HepG2 (cell line): ENCODE results near the gene ZFR2. TPM values are rescaled to one million over a fixed set of nuclear protein-coding genes. Genes with fewer than 3 reads are reported as not detected.
"Not testable (repeated sequence)": the region's sequence is repeated elsewhere in the genome, so short reads cannot be mapped to it uniquely, and the experiment has no call there.

Experiments used
- ATAC-seq: fragments of 200-7000 bp; cut with Tn5 transposase; 3 replicates; pipeline ENCODE4 v1.9.1; 2020; ENCODE audit warnings: mild to moderate bottlenecking, moderate library complexity
- BruUV-seq: library from RNA; stranded (reverse); fragments of 400-500 nt; replicated peaks from 2 replicates; lab custom pipeline; 2021; lab: Mats Ljungman, UMichigan
- CTCF ChIA-PET: fragments of 300-600 bp; formaldehyde crosslinking; extraction: SDS; loops from one replicate; lab custom pipeline; 2021; ENCODE audit warnings: low total read pairs, inconsistent platforms, low intra/inter-chr PET ratio; lab: Yijun Ruan, JAX
- POLR2A ChIA-PET: fragments of 350-600 bp; sonication (Branson Sonifier 250); formaldehyde crosslinking; loops from one replicate; lab custom pipeline; 2020; ENCODE audit warnings: antibody characterized with exemption, inconsistent platforms; lab: Yijun Ruan, JAX
- DNase-seq: peaks from one replicate; pipeline ENCODE4 v3.0.0-alpha.2; 2015; ENCODE audit warnings: low spot score
- FAIRE-seq: peaks from 3 replicates; lab custom pipeline; 2011; peaks lifted over from hg19 to GRCh38; lab: Jason Lieb, UNC
- H2AFZ ChIP-seq: one replicate; pipeline ENCODE4 v1.6.1; 2011; ENCODE audit warnings: low read length, inconsistent platforms
- H3K27ac ChIP-seq: fragments of 300-600 bp; 3 replicates; pipeline ENCODE4 v1.8.0; 2011; ENCODE audit warnings: mixed run types, mild to moderate bottlenecking, mixed read lengths, low read length, inconsistent platforms; ENCODE audit not compliant: insufficient read depth; ENCODE audit errors: extremely low read length
- H3K27me3 ChIP-seq, 2 experiments: fragments of 200-600 bp in 1 of 2; 2 replicates in 1 of 2; 3 replicates in 1 of 2; pipeline versions ENCODE4 v1.6.0 to v1.8.0; 2011; ENCODE audit warnings: low read length in 2 of 2, mild to moderate bottlenecking in 2 of 2, moderate library complexity in 2 of 2, inconsistent platforms in 1 of 2; ENCODE audit not compliant: insufficient read depth in 2 of 2, control insufficient read depth in 1 of 2
- H3K36me3 ChIP-seq, 2 experiments: fragments of 200-600 bp in 1 of 2; replicated peaks in 1 of 2; 2 replicates in 1 of 2; 3 replicates in 1 of 2; pipeline versions ENCODE4 v1.5.1 to v1.8.0; 2011; ENCODE audit warnings: low read length in 2 of 2, inconsistent platforms in 1 of 2; ENCODE audit not compliant: insufficient read depth in 2 of 2, control insufficient read depth in 1 of 2
- H3K4me1 ChIP-seq: 2 replicates; pipeline ENCODE4 v1.5.1; 2012; ENCODE audit warnings: low read length, inconsistent platforms; ENCODE audit not compliant: insufficient read depth
- H3K4me2 ChIP-seq: 2 replicates; pipeline ENCODE4 v1.6.0; 2011; ENCODE audit warnings: low read depth, low read length, inconsistent platforms
- H3K4me3 ChIP-seq, 3 experiments: fragments of 200-600 bp in 1 of 3; sonication (generic), shearing (Covaris generic) in 1 of 3; replicated peaks in 1 of 3; 2 replicates each; pipeline ENCODE4 v1.5.1; 2011 to 2016; ENCODE audit warnings: low read length in 3 of 3, inconsistent platforms in 2 of 3, low read depth in 2 of 3, mild to moderate bottlenecking in 2 of 3, control low read depth in 1 of 3, mixed read lengths in 1 of 3; ENCODE audit not compliant: insufficient read depth in 1 of 3
- H3K79me2 ChIP-seq: one replicate; pipeline ENCODE4 v1.6.1; 2011; ENCODE audit warnings: low read length, inconsistent platforms; ENCODE audit not compliant: insufficient read depth
- H3K9ac ChIP-seq: 2 replicates; pipeline ENCODE4 v1.6.0; 2011; ENCODE audit warnings: mild to moderate bottlenecking, low read depth, low read length, inconsistent platforms; ENCODE audit not compliant: insufficient read depth
- H3K9me3 ChIP-seq: 2 replicates; pipeline ENCODE4 v1.5.1; 2012; ENCODE audit warnings: mild to moderate bottlenecking, low read length
- H4K20me1 ChIP-seq: 2 replicates; pipeline ENCODE4 v1.6.0; 2011; ENCODE audit warnings: inconsistent platforms, mild to moderate bottlenecking, low read length, moderate library complexity; ENCODE audit not compliant: insufficient read depth
- AHR ChIP-seq: IDR thresholded peaks from 2 replicates; pipeline ENCODE4 v1.6.1; 2018; ENCODE audit warnings: missing genetic modification reagents, missing compliant biosample characterization
- ATF4 ChIP-seq, 2 experiments: fragments of 450-650 bp in 1 of 2; sonication (generic) in 1 of 2; formaldehyde crosslinking; IDR thresholded peaks; 2 replicates each; pipeline versions ENCODE4 v1.5.0 to v1.8.0; 2020 to 2022; ENCODE audit warnings: mild to moderate bottlenecking in 1 of 2, missing genetic modification reagents in 1 of 2
- CHCHD3 ChIP-seq: sonication (generic); formaldehyde crosslinking; IDR thresholded peaks from 2 replicates; pipeline ENCODE4 v1.8.0; 2022; ENCODE audit warnings: mild to moderate bottlenecking, missing genetic modification reagents, moderate library complexity
- DDIT3 ChIP-seq: sonication (generic); formaldehyde crosslinking; IDR thresholded peaks from 2 replicates; pipeline ENCODE4 v1.4.0; 2020; ENCODE audit warnings: mild to moderate bottlenecking, missing genetic modification reagents
- EZH2 ChIP-seq: conservative IDR thresholded peaks from 2 replicates; pipeline ENCODE4 v1.6.1; 2012; ENCODE audit warnings: mild to moderate bottlenecking, low read depth, low read length, moderate library complexity
- KLF13 ChIP-seq: sonication (generic); formaldehyde crosslinking; IDR thresholded peaks from 2 replicates; pipeline ENCODE4 v1.4.0; 2020; ENCODE audit warnings: mild to moderate bottlenecking, missing genetic modification reagents
- MBD4 ChIP-seq: IDR thresholded peaks from 2 replicates; pipeline ENCODE4 v1.6.1; 2012; ENCODE audit warnings: low read length, inconsistent platforms, borderline replicate concordance
- NFIB ChIP-seq: sonication (generic); formaldehyde crosslinking; IDR thresholded peaks from 2 replicates; pipeline ENCODE4 v1.9.0; 2021; ENCODE audit warnings: missing genetic modification reagents, mild to moderate bottlenecking, borderline replicate concordance
- SYNCRIP ChIP-seq: fragments of 200-400 bp; formaldehyde crosslinking; IDR thresholded peaks from 2 replicates; pipeline ENCODE4 v1.6.1; 2018; ENCODE audit warnings: mild to moderate bottlenecking, low read depth, low read length; ENCODE audit not compliant: insufficient read depth
- TBP ChIP-seq: sonication (generic); formaldehyde crosslinking; IDR thresholded peaks from 2 replicates; pipeline ENCODE4 v1.5.0; 2020; ENCODE audit warnings: missing genetic modification reagents
- ZBTB1 ChIP-seq: sonication (generic); formaldehyde crosslinking; IDR thresholded peaks from 2 replicates; pipeline ENCODE4 v1.4.0; 2020; ENCODE audit warnings: missing genetic modification reagents, borderline replicate concordance
- ZFP90 ChIP-seq: sonication (generic); formaldehyde crosslinking; IDR thresholded peaks from 2 replicates; pipeline ENCODE4 v1.8.0; 2022; ENCODE audit warnings: missing genetic modification reagents, mild to moderate bottlenecking, inconsistent platforms, borderline replicate concordance
- ZNF34 ChIP-seq: sonication (generic); formaldehyde crosslinking; IDR thresholded peaks from 2 replicates; pipeline ENCODE4 v1.4.0; 2020; ENCODE audit warnings: mild to moderate bottlenecking, missing genetic modification reagents, borderline replicate concordance
- ZNF468 ChIP-seq: sonication (generic); formaldehyde crosslinking; IDR thresholded peaks from 2 replicates; pipeline ENCODE4 v1.8.0; 2022; ENCODE audit warnings: mild to moderate bottlenecking, moderate library complexity, missing genetic modification reagents
- ZNF543 ChIP-seq: sonication (generic); formaldehyde crosslinking; IDR thresholded peaks from 2 replicates; pipeline ENCODE4 v1.4.0; 2020; ENCODE audit warnings: mild to moderate bottlenecking, missing genetic modification reagents
- ZNF547 ChIP-seq: sonication (generic); formaldehyde crosslinking; IDR thresholded peaks from 2 replicates; pipeline ENCODE4 v1.5.1; 2020; ENCODE audit warnings: mild to moderate bottlenecking, missing genetic modification reagents
- ZNF549 ChIP-seq: sonication (generic); formaldehyde crosslinking; IDR thresholded peaks from 2 replicates; pipeline ENCODE4 v1.5.0; 2020; ENCODE audit warnings: missing genetic modification reagents
- WGBS: methylation state at CpG from one replicate; pipeline ENCODE4 v1.1.6; 2017; ENCODE audit warnings: low lambda C conversion rate; 5-methylcytosine and 5-hydroxymethylcytosine counted together
- in situ Hi-C: cut with HindIII; loops from 2 replicates; pipeline ENCODE4 v1.10.0; 2017; ENCODE audit warnings: low pct_unique_long_range_greater_than_20kb; ENCODE audit not compliant: extremely low pct_ligation_motif_present
- intact Hi-C: fragments of 100-400 bp; cut with micrococcal nuclease; formaldehyde crosslinking; loops from one replicate; pipeline ENCODE4 v1.10.0; 2022; ENCODE audit not compliant: unreplicated experiment
- polyA plus RNA-seq, 8 experiments: library from polyadenylated mRNA; depleted of rRNA in 3 of 8; stranded (reverse) in 7 of 8; unstranded in 1 of 8; fragments of >200 nt; fragmentation: Illumina TruSeq in 4 of 8; extraction: Trizol in 4 of 8; gene quantifications; 2 replicates each; pipeline versions ENCODE4 v1.2.1 to v1.2.3, GENCODE V29; 2011 to 2016; ENCODE audit warnings: low read depth in 4 of 8, missing spikeins in 1 of 8, mixed read lengths in 1 of 8; ENCODE audit not compliant: insufficient read depth in 1 of 8
- total RNA-seq, 5 experiments: library from RNA; depleted of rRNA; stranded (reverse); fragments of >200 nt; fragmentation: Illumina TruSeq; extraction: Trizol; gene quantifications; 2 replicates each; pipeline ENCODE4 v1.2.3, GENCODE V29; 2016; ENCODE audit warnings: low read depth in 1 of 5

Gene ZFR2
- total and polyA plus RNA-seq, 2 of the 13 experiments (the other 11 are each of a cell fraction or from before 2014, with no cell fraction given) = 0.37 to 0.69 TPM

- H3K4me1 ChIP-seq, H3K27me3 ChIP-seq, H3K9me3 ChIP-seq, CTCF ChIA-PET, in situ Hi-C loops, H3K9ac ChIP-seq, H2AFZ ChIP-seq, DNase-seq, H3K4me3 ChIP-seq, FAIRE-seq, H4K20me1 ChIP-seq, H3K27ac ChIP-seq, POLR2A ChIA-PET, BruUV-seq, H3K4me2 ChIP-seq, ATAC-seq: not testable (repeated sequence)
- WGBS = 99% methylated on average over 5 of the region's 5 CpGs
- Histone ChIP-seq H3K36me3 (peaks cover 9 to 20% of the 10 kb centered on the region in 2 experiments; a peak in 2 of 5 replicates), H3K79me2 (peaks cover 11% of the 10 kb centered on the region)
- intact Hi-C loops = loop anchor here (10.0 kb wide), 1 partner anchor 61 kb away; the partner anchor contains the start of genes PIP5K1C and TJP3
Measured at GRCh38 chr19:3765757-3766156, 103.1 kb downstream of the ZFR2 start.

GRCh38 chr19:3765121-3765520 is 103.7 kb downstream of the ZFR2 start:
- ATAC-seq = no peak
- no TSS peak for BruUV-seq
- WGBS = 98% methylated on average over 12 of the region's 12 CpGs
- intact Hi-C loops = loop anchor here (10.0 kb wide), 1 partner anchor 60 kb away; the partner anchor contains the start of genes PIP5K1C and TJP3
- Histone ChIP-seq H2AFZ (no peak overlapping the region), H3K4me2 (no peak overlapping the region), H3K27me3 (no peaks in the 10 kb centered on the region; a peak in 1 of 5 replicates), H3K27ac (no peak overlapping the region), H3K9ac (no peak overlapping the region), H3K4me3 (no peak overlapping the region), H4K20me1 (no peaks in the 10 kb centered on the region), H3K36me3 (peaks cover 9 to 20% of the 10 kb centered on the region in 2 experiments; a peak in 2 of 5 replicates), H3K4me1 (peaks cover 15% of the 10 kb centered on the region), H3K9me3 (no peaks in the 10 kb centered on the region), H3K79me2 (peaks cover 12% of the 10 kb centered on the region)
- ChIA-PET CTCF (no interaction called here), POLR2A (no interaction called here)
- FAIRE-seq = no peak
- no peak for TF ChIP-seq DDIT3 (CRISPR knock-in tag)
- no peak for TF ChIP-seq AHR
- TF ChIP-seq MBD4 = no peak
- TF ChIP-seq ATF4 (CRISPR knock-in tag; IDR thresholded peaks at IDR 0.05) = no peak
- TF ChIP-seq SYNCRIP = no peak
- no peak for TF ChIP-seq ZBTB1 (CRISPR knock-in tag)
- TF ChIP-seq ZFP90 (CRISPR knock-in tag) = no peak
- TF ChIP-seq CHCHD3 (CRISPR knock-in tag) = no peak
- TF ChIP-seq ZNF547 (CRISPR knock-in tag) = no peak
- TF ChIP-seq ZNF468 (CRISPR knock-in tag) = no peak
- TF ChIP-seq EZH2 = no peak
- TF ChIP-seq ZNF543 (CRISPR knock-in tag) = no peak
- TF ChIP-seq ZNF34 (CRISPR knock-in tag) = no peak
- no peak for TF ChIP-seq ZNF549 (CRISPR knock-in tag)
- no peak for TF ChIP-seq NFIB (CRISPR knock-in tag)
- no peak for TF ChIP-seq TBP
- no peak for TF ChIP-seq KLF13 (CRISPR knock-in tag)
- no peak for DNase-seq
- in situ Hi-C loops = no loop called here
